Erythroblast (primary cell): Measurements from ENCODE around the gene RRAGD.
A peak's percentile ranks its signal among the peaks of the same experiment; 100 is the strongest.

Experiments used
- DNase-seq, 2 experiments: peaks; one replicate each; lab custom pipeline; 2025; lab: John Stamatoyannopoulos, UW
- GATA1 ChIP-seq: IDR thresholded peaks from 2 replicates; pipeline ENCODE4 v1.6.1; 2011; ENCODE audit warnings: low read depth, mild to moderate bottlenecking, control low read depth, low read length, moderate library complexity
- POLR2A ChIP-seq: IDR thresholded peaks from 2 replicates; pipeline ENCODE4 v1.6.1; 2011; ENCODE audit warnings: mild to moderate bottlenecking, low read length

Gene RRAGD

DNA sequence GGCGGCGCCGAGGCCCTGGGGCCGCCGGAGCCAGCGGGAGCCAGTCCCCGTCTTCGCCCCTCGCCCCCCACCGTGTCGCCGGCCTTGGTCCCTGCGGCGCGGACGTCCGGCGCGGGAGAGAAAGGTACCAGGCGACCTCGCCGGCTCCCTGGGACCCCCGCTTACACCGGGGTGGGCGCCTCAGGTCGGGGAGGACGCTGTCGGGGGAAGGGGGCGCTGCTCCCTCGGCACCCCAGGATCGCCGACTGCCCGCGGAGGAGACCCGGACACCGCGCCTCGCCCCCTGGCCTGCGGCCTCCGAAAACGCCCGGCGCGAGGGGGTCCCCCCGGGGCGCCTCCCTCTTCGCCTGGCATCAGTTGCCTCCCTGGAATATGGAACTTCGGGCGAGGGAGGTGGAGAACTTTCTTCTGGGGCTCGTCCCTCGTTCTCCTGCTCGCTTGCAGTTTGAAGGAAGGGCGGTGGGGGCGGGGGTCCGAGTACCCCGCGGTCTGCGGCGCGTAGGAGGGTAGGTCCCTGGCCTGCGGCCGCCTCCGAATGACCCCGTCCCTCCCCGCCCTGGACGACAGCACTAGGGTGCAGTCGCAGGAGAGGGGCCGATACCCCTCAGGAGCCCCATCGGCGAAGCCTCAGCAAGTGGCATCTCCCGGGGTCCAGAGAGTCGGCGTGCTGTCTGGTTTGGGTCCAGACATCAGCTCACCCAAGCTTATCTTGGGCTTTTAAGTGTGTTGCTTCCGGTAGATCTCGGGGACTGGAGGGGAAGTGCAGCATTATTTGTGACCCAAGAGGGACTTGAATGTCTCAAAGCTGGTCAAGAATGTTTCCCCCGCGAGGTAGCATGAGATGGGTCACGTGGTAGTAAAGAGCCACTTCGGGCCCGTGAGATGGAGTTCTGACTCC, 21.4 kb upstream of the RRAGD start:
- peak; percentile 20 to 25 for DNase-seq
- TF ChIP-seq POLR2A (no peak), GATA1 (no peak)

DNA sequence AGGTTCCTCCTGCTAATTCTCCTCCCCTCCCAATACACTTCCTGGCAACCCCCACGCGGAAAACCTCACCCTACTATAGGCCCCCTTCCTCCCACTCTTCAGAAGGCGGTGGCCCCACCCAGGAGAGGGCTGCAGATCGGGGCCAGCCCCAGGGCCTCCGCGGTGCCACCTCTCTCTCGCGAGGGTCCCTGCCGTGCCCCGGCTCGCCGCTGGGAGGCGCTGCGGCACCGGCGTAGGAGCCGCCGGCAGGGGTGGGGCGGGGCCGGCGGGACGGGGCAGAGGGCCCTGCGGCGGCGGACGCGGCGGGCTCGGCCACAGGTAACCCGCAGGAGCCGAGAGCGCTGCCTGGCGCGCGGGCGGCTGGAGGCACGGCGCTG, 20.8 kb upstream of the RRAGD start, which contains the start of gene ANKRD6:
Gene ANKRD6, plus strand, starts transcription at position 278 of the 377 bp plus-strand sequence. CDS start 133,825 bp downstream, outside the sequence.
- DNase-seq = peak; percentile 66 to 80
- no peak for TF ChIP-seq POLR2A
- TF ChIP-seq GATA1 = no peak

DNA sequence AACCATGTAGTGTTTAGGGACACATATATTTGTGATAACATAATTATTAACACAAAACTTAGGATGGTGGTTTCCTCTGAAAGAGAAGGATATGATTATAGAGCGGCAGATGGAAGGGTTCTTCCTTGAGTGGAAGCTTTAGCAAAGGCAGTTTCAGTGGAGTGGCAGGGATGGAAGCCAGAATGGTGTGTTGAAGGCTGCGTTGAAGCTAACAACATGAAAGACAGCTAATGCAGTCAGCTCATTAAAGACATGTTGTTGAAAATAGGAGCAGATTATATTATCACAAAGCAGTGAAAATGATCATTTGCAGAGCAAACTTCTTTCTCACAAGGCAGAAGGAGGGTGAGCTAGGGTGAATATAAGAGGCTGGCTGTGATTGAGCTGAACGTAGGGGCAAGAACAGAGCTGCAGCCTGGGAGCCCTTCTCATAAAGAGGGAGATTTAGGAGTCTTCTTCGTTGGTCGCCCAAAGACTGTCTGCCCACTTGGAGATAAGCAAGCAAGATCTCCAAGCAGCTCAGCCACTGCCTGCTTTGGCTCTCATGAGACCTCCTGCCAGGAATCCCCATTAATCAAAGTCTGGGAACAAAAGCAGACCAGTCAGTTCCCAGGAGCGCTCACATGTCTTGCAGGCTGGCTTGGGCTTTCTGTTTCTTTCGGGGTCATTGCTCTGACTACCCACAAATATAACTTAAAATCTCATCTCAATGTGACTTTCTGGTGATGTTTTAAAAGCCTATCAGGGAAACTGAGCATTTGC, 18.3 kb upstream of the RRAGD start:
- no peak for TF ChIP-seq POLR2A
- TF ChIP-seq GATA1 = no peak
- DNase-seq = no peak

DNA sequence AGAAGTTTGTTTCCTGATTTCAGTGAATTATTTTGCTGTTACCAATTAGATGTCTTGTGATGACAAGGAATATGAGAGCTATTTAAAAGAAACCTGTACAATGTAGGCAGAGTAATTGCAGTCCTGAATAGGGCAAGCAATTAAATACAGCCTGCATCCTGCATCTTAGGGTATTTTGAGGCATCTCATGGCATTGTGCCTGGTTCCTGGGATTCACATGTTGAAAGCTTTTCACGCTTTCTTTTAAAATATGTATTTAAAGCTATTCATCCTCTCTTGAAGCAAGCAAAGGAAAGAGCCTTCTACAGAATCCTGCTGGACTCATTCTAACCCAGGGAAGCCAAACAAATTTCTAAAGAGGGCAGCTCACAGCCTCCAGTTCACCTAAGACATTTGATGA, 4.7 kb upstream of the RRAGD start:
- no peak for DNase-seq
- no peak for TF ChIP-seq POLR2A
- no peak for TF ChIP-seq GATA1

DNA sequence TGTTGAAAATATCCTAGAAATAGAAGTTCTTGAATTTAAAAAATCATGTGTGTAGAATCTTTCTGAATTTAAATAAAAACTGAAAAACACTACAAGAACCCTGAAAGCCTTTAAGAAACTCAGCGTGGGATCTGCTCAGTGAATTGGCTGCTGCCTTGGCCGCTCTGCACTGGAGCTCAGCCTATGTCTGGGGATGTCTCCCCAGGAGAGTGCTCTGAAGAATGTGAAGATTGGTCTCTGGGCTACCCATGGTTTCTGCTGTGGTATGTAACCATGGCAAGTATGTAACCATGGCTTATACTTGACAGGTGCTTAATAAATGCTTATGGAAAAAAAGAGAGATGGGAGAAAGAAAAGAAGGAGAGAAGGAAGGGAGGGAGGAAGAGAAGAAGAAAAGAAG, 3.1 kb upstream of the RRAGD start:
- DNase-seq = no peak
- no peak for TF ChIP-seq GATA1
- TF ChIP-seq POLR2A = no peak

DNA sequence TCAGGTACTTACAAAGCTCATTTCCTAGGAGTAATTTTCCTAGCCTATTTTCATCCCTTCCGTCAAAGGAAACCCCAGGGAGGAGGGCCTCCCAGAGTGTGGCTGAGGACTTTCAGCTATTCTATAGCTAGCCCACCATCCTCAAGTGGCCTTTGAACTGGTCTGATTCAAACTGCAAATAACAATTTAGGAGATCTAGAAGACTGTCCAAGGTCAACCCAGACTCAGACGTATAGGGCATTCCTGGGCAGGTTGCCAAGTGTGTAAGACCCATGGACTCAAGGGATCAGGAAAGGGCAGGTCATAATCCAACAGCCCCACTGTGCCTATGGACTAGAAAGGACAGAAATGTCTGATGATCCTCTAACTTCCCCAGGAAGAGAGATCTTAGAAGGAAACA, 2.1 kb upstream of the RRAGD start:
- DNase-seq = no peak
- TF ChIP-seq GATA1 (no peak), POLR2A (no peak)

DNA sequence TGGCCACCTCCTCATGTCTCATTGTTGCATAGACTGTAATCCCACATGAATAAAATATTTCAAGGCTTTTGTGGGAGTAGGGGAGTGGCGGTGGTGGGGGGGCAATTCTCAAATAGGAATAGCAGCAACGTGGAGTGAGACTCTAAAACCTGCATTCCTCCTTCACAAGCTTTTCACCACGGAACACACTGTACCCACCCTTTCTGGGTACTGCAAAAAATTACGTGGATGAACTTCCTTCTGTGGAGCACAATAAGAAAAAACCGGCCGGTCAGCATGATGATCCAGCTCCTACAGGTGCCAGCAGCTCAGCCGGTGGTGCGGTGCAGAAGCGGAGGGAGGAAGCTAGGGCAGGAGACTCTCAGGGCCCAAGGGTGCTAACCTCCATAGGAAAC, 930 bp upstream of the RRAGD start:
- TF ChIP-seq POLR2A (no peak), GATA1 (no peak)
- DNase-seq = no peak

DNA sequence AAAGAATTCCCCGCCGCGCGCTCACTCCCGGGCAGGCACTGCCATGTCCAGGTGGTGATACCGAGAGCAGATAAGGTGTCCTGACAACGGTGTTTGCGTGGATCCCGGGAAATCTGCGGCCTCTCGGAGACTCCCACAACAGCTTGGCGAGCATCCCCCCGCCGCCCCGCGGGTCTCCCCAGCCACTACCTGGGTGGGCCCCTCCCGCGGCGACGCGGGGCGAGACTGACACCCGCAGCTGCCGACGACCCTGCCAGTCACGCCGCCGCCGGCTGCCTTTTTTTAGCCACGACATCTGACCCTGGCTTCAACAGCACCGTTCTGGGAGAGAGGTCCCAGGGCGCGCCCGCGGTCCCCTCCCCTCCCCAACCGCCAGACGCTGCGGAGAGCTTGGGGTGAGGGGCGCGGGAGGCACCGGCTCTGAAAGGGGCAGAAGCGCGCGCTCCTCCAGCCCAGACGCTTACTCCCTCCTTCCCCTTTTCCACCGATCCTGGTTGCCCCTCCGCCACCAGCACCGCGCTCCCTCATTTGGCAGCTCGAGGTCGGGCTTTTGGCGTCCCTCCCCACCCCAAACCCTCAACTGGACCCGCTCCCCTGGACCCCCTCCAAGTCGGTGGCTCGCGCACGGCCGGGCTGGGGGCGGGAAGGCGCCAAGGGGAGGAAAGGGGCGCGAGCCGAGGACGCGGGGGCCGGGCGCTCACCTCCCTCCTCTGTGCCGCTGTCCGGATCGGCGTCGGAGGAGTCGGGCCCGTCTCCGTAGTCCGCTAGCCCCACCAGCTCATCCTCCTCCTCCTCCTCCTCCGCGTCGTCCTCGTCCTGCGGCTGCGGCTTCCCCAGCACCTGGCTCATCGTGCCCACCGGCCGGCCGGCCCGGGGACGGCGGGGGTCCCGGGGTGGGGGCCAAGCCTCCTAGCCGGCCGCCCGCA, 665 bp downstream of the RRAGD start:
- peak; percentile 27 to 28 for DNase-seq
- TF ChIP-seq POLR2A = no peak
- no peak for TF ChIP-seq GATA1

DNA sequence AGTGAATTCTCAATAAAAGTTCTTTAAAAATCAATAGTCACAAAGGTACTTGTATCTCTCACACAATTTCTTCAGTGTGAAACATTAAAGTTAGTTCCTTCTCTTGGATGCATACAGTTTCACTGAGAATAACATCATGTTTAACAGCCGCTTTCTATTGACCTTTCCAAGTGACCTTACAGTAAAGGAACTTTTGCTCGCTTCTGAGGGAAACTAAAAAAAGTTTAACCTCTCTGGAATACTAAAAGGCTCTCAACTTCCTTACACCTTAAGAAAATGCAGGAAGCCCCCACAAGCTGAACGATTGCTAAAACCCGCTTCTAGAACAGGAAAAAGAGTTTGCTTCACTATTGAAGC, 1.3 kb downstream of the RRAGD start:
- no peak for TF ChIP-seq GATA1
- no peak for TF ChIP-seq POLR2A
- peak in 1 of 2 experiments; percentile 17 for DNase-seq

DNA sequence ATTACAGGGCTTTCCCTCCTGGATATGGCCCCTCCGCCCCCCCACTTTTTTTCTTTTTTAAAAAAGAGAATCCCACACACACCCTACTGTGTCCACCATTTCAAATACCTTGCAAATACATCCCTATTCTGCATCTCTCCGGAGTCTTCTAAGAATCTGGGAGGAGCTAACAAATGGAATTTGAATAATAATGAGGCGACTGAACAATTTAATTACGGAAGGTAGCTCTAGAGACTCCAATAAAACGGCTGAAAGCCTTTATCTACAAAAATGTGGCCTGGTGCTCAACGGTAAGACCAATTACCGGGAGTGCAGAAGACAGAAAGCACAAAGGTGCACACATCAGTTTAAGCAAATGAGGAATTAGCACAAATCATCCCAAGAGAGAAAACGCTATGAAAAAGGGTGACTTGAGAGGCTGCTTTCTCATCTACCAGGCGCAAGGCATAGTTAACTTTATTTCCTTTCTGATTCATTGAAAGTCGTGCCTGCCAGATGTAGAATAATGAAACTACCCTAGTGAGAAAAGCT, 1.8 kb downstream of the RRAGD start:
- TF ChIP-seq GATA1 (no peak), POLR2A (no peak)
- DNase-seq = no peak

DNA sequence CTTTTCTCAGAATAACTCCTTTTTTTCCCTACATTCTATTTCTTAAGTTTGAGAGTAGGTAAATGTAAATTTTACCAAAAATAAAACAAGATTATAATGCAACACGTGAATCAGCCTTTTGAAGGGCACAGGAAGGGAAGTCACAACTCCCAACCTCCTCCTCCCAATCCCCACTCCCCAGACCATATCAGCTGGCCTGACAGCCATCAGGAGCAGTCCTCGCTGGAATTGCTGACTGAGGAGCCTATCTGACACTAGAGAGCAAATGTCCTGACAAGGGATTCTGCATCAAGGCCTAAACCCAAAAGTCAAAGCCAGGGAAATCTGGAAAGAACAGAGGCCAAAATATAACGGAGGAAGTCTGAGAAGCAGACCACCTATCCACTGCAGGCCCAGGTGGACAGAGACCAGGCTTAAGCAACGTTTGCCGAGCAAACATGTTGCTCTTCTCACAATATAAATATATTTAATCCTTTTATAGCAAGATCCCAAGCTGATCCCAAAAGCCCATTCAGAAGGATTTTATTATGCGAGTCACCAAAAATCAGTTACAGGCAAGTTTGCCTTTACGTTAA, 2.5 kb downstream of the RRAGD start:
- no peak for DNase-seq
- TF ChIP-seq GATA1 (no peak), POLR2A (no peak)

DNA sequence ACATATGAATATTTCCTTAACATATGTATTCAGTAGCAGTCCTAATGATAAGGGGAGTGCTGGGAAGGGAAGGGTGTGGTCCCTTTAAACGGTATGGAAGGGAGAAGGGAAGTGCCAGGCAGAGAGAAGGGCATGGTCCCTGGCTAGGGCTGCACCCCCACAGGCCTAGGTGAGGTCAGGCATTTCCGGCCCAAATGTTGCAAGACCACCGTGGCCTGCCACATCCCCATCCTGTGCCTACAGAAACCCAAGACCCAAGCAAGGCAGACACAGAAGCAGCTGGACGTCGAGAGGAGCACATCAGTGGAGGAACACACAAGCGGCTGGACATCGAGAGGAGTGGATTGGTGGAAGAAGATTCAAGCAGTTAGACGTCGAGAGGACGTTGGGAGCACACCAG, 5.9 kb downstream of the RRAGD start:
- no peak for DNase-seq
- TF ChIP-seq GATA1 (no peak), POLR2A (no peak)

DNA sequence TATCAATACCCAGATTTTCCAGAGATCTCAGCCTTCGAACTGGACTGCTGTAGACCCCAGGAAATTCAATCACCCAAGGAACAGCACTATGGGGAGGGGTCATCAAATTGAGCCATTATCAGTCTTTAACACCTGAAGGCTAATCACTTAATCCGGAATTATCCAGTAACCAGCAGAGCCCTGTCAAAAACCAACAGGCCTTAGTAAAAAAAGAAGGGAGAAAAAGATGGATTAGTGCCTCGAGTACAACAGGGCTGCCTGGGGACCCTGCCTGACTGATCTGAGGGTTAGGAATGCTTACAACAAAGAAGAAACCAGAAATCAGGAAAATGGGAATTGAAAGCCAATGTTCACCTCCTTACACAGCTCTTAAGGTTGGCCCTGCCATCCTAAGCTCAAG, 7.6 kb downstream of the RRAGD start:
- no peak for DNase-seq
- TF ChIP-seq GATA1 = no peak
- TF ChIP-seq POLR2A = no peak
